ENCODE results near the gene RXFP4.

DNA sequence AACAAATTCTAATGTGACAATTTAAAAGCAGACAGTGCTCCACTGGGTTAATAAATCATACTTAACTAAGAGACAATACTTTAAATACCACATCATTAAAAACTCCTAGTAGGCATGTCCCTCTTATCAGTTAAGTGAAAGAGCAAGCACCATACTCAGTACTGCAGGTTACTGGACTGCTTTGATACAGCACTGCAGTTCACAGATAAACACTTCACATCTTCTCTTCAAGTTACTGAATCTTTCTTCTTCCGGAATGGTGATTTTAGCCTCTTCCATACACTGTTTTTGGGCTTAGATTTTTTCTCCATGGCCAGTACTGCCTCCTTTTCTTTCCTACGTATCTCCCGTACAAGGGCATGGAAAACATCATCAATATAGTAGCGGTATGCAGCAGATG lies 41.3 kb upstream of the RXFP4 start:
- TF ChIP-seq CBX8 (IDR thresholded peaks at IDR 0.05) = no peak
- TF ChIP-seq, protein P1, sequence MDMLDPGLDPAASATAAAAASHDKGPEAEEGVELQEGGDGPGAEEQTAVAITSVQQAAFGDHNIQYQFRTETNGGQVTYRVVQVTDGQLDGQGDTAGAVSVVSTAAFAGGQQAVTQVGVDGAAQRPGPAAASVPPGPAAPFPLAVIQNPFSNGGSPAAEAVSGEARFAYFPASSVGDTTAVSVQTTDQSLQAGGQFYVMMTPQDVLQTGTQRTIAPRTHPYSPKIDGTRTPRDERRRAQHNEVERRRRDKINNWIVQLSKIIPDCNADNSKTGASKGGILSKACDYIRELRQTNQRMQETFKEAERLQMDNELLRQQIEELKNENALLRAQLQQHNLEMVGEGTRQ (IDR thresholded peaks at IDR 0.05) = no peak
